CD14-positive monocyte (primary cell): ENCODE measurements around the gene BOD1L2. TPM values are rescaled to one million over a fixed set of nuclear protein-coding genes. Genes with fewer than 3 reads are reported as not detected.

Source experiments
- DNase-seq, 3 donors: peaks; one replicate each; pipeline ENCODE4 v3.0.0-alpha.2; 2011 to 2022
- H2AFZ ChIP-seq: 2 replicates; pipeline ENCODE4 v1.6.0; 2012; ENCODE audit warnings: mild to moderate bottlenecking, low read depth, low read length, inconsistent platforms; ENCODE audit not compliant: insufficient read depth, poor library complexity, severe bottlenecking
- H3K27ac ChIP-seq, 2 donors: 1 replicate in 1 of 2; 2 replicates in 1 of 2; pipeline ENCODE4 v1.5.1; 2012 to 2013; ENCODE audit warnings: low read length in 2 of 2, control low read depth in 1 of 2, inconsistent platforms in 1 of 2, low read depth in 1 of 2, mild to moderate bottlenecking in 1 of 2
- H3K27me3 ChIP-seq, 2 donors: one replicate each; pipeline versions ENCODE4 v1.6.0 to v1.6.1; 2011 to 2013; ENCODE audit warnings: low read length in 2 of 2; ENCODE audit not compliant: control insufficient read depth in 2 of 2, insufficient read depth in 2 of 2
- H3K36me3 ChIP-seq, 2 donors: replicated peaks in 1 of 2; 1 replicate in 1 of 2; 2 replicates in 1 of 2; pipeline versions ENCODE4 v1.5.1 to v1.6.1; 2012 to 2013; ENCODE audit warnings: low read length in 2 of 2, control low read depth in 1 of 2, inconsistent platforms in 1 of 2, mild to moderate bottlenecking in 1 of 2; ENCODE audit not compliant: insufficient read depth in 2 of 2, control insufficient read depth in 1 of 2
- H3K4me1 ChIP-seq, 2 donors: 1 replicate in 1 of 2; 2 replicates in 1 of 2; pipeline versions ENCODE4 v1.5.1 to v1.6.1; 2012 to 2013; ENCODE audit warnings: low read length in 2 of 2, control low read depth in 1 of 2, inconsistent platforms in 1 of 2, mild to moderate bottlenecking in 1 of 2, moderate library complexity in 1 of 2; ENCODE audit not compliant: insufficient read depth in 2 of 2, control insufficient read depth in 1 of 2
- H3K4me2 ChIP-seq: replicated peaks from 2 replicates; pipeline ENCODE3; 2012; ENCODE audit warnings: low read length, moderate library complexity, mild to moderate bottlenecking; ENCODE audit not compliant: poor library complexity, severe bottlenecking; ENCODE audit errors: extremely low read depth
- H3K4me3 ChIP-seq, 3 experiments: fragments of 200-600 bp in 1 of 3; sonication (generic) in 1 of 3; replicated peaks in 1 of 3; 1 replicate in 2 of 3; 2 replicates in 1 of 3; pipeline ENCODE4 v1.5.1; 2011 to 2013; ENCODE audit warnings: low read length in 3 of 3, mild to moderate bottlenecking in 3 of 3, control low read depth in 2 of 3, low read depth in 2 of 3, inconsistent platforms in 1 of 3, moderate library complexity in 1 of 3
- H3K79me2 ChIP-seq: 2 replicates; pipeline ENCODE4 v1.6.0; 2012; ENCODE audit warnings: mild to moderate bottlenecking, control low read depth, inconsistent platforms, low read length, moderate library complexity; ENCODE audit not compliant: insufficient read depth
- H3K9ac ChIP-seq: 2 replicates; pipeline ENCODE4 v1.6.0; 2017; ENCODE audit warnings: low read length, mild to moderate bottlenecking; ENCODE audit not compliant: insufficient read depth, poor library complexity, severe bottlenecking
- H3K9me3 ChIP-seq, 2 donors: replicated peaks in 1 of 2; 1 replicate in 1 of 2; 2 replicates in 1 of 2; pipeline versions ENCODE4 v1.5.1 to v1.6.1; 2012 to 2013; ENCODE audit warnings: low read length in 2 of 2, control low read depth in 1 of 2; ENCODE audit not compliant: control insufficient read depth in 1 of 2, insufficient read depth in 1 of 2
- H4K20me1 ChIP-seq: 2 replicates; pipeline ENCODE4 v1.6.0; 2012; ENCODE audit warnings: mild to moderate bottlenecking, low read length, control low read depth, moderate library complexity; ENCODE audit not compliant: insufficient read depth
- H3K27ac Mint-ChIP-seq, 7 donors: one replicate each; pipeline ENCODE4 v1.8.0; 2020; ENCODE audit warnings: mild to moderate bottlenecking in 7 of 7, mixed read lengths in 7 of 7, moderate library complexity in 6 of 7, inconsistent platforms in 2 of 7
- H3K27me3 Mint-ChIP-seq, 3 donors: one replicate each; pipeline ENCODE4 v1.8.0; 2021 to 2022; ENCODE audit warnings: low read depth in 3 of 3, mild to moderate bottlenecking in 3 of 3, mixed read lengths in 3 of 3, moderate library complexity in 3 of 3, inconsistent platforms in 1 of 3
- H3K36me3 Mint-ChIP-seq, 2 donors: one replicate each; pipeline ENCODE4 v1.8.0; 2020; ENCODE audit warnings: mixed read lengths in 2 of 2, inconsistent platforms in 1 of 2, mild to moderate bottlenecking in 1 of 2
- H3K4me1 Mint-ChIP-seq: one replicate; pipeline ENCODE4 v1.8.0; 2020; ENCODE audit warnings: mild to moderate bottlenecking, mixed read lengths
- H3K4me3 Mint-ChIP-seq, 2 donors: one replicate each; pipeline ENCODE4 v1.8.0; 2020; ENCODE audit warnings: mild to moderate bottlenecking in 2 of 2, mixed read lengths in 2 of 2, moderate library complexity in 1 of 2
- H3K9me3 Mint-ChIP-seq, 7 donors: one replicate each; pipeline ENCODE4 v1.8.0; 2020 to 2022; ENCODE audit warnings: mixed read lengths in 7 of 7, mild to moderate bottlenecking in 6 of 7, moderate library complexity in 6 of 7, inconsistent platforms in 2 of 7
- CTCF ChIP-seq: fragments of 200-600 bp; IDR thresholded peaks from one replicate; pipeline ENCODE4 v1.8.0; 2022; ENCODE audit warnings: antibody characterized with exemption, mild to moderate bottlenecking
- WGBS: methylation state at CpG from one replicate; pipeline ENCODE4 v1.1.5; 2013; ENCODE audit warnings: missing lambda C conversion rate; ENCODE audit not compliant: insufficient coverage; 5-methylcytosine and 5-hydroxymethylcytosine counted together
- intact Hi-C, 2 donors: fragments of 100-400 bp; cut with micrococcal nuclease; formaldehyde crosslinking; loops; one replicate each; pipeline versions ENCODE4 v1.15.0 to v1.15.1; 2023
- polyA plus RNA-seq, 3 donors: library from polyadenylated mRNA; depleted of rRNA in 1 of 3; unstranded in 2 of 3; stranded (reverse) in 1 of 3; fragments of 300-500 nt in 2 of 3; fragments of >200 nt in 1 of 3; fragmentation: Illumina TruSeq in 2 of 3; gene quantifications; 1 replicate in 2 of 3; 2 replicates in 1 of 3; pipeline ENCODE4 v1.2.3, GENCODE V29; 2012 to 2021

The BOD1L2 gene
- polyA plus RNA-seq, 3 donors = not detected

GRCh38 chr18:57198073-57198472, 51.2 kb downstream of the BOD1L2 start:
- no peak for DNase-seq
- H3K79me2 ChIP-seq = no peaks in the 10 kb centered on the region
- H3K27me3 ChIP-seq = peaks cover 0 to 2% of the 10 kb centered on the region in 2 donors
- intact Hi-C loops = no loop called here
- H3K9me3 ChIP-seq = no peaks in the 10 kb centered on the region
- no peak overlapping the region for H3K4me3 ChIP-seq
- no peaks in the 10 kb centered on the region for H4K20me1 ChIP-seq
- Mint-ChIP-seq H3K27ac (no peak overlapping the region), H3K36me3 (no peaks in the 10 kb centered on the region), H3K27me3 (peaks cover 0 to 9% (median 4%) of the 10 kb centered on the region in 3 donors), H3K4me1 (no peaks in the 10 kb centered on the region), H3K4me3 (no peak overlapping the region), H3K9me3 (peaks cover 0 to 10% (median 0%) of the 10 kb centered on the region in 7 donors)
- H3K9ac ChIP-seq = no peak overlapping the region
- WGBS = 88% methylated on average over 1 of the region's 1 CpG
- no peaks in the 10 kb centered on the region for H3K36me3 ChIP-seq
- no peak overlapping the region for H3K4me2 ChIP-seq
- H3K27ac ChIP-seq = no peak overlapping the region
- no peak for TF ChIP-seq CTCF
- no peaks in the 10 kb centered on the region for H3K4me1 ChIP-seq
- no peak overlapping the region for H2AFZ ChIP-seq

Other genes with a start within 250 kb of the BOD1L2 start
- gene ST8SIA3, start 205.5 kb downstream of the BOD1L2 start, polyA plus RNA-seq = not detected